Measurements from ENCODE around the gene ACLY. TPM values are rescaled to one million over a fixed set of nuclear protein-coding genes. Genes with fewer than 3 reads are reported as not detected.

Gene ACLY
- total RNA-seq, 1 donor from 2014 or later, result 161 TPM

- Mint-ChIP-seq H3K36me3 (peaks cover 9% of the 10 kb centered on the region), H3K27me3 (no peaks in the 10 kb centered on the region), H3K27ac (no peak overlapping the region), H3K9me3 (no peaks in the 10 kb centered on the region), H3K4me1 (ENCODE audit: unreplicated experiment) (peaks cover 4% of the 10 kb centered on the region), H3K4me3 (no peak overlapping the region)
- TF ChIP-seq CTCF (conservative IDR thresholded peaks at IDR 0.05), result no peak
- no peak for DNase-seq (ENCODE audit: extremely low spot score, unreplicated experiment)
Observed at GRCh38 chr17:41825175-41825845, 93.4 kb downstream of the ACLY start.

- Mint-ChIP-seq H3K36me3 (peaks cover 9% of the 10 kb centered on the region), H3K27me3 (no peaks in the 10 kb centered on the region), H3K27ac (no peak overlapping the region)
Observed at GRCh38 chr17:41824086-41824485, 94.7 kb downstream of the ACLY start.

GRCh38 chr17:41823580-41823979 lies 95.2 kb downstream of the ACLY start:
- no peaks in the 10 kb centered on the region for H3K9me3 Mint-ChIP-seq
- TF ChIP-seq CTCF (conservative IDR thresholded peaks at IDR 0.05), result no peak

More at GRCh38 chr17:41824086-41824485, 94.7 kb downstream of the ACLY start:
- Mint-ChIP-seq H3K4me3 (no peak overlapping the region), H3K4me1 (ENCODE audit: unreplicated experiment) (peaks cover 4% of the 10 kb centered on the region), H3K9me3 (no peaks in the 10 kb centered on the region)
- DNase-seq (ENCODE audit: extremely low spot score, unreplicated experiment), result no peak
- no peak for TF ChIP-seq CTCF (conservative IDR thresholded peaks at IDR 0.05)

GRCh38 chr17:41823141-41823524 lies 95.6 kb downstream of the ACLY start:
- Mint-ChIP-seq H3K9me3 (no peaks in the 10 kb centered on the region), H3K27ac (no peak overlapping the region), H3K4me1 (ENCODE audit: unreplicated experiment) (peaks cover 4% of the 10 kb centered on the region), H3K4me3 (no peak overlapping the region), H3K36me3 (peaks cover 6% of the 10 kb centered on the region), H3K27me3 (no peaks in the 10 kb centered on the region)
- no peak for DNase-seq (ENCODE audit: extremely low spot score, unreplicated experiment)
- no peak for TF ChIP-seq CTCF (conservative IDR thresholded peaks at IDR 0.05)

More at GRCh38 chr17:41823580-41823979, 95.2 kb downstream of the ACLY start:
- no peak overlapping the region for H3K27ac Mint-ChIP-seq
- H3K36me3 Mint-ChIP-seq, result peaks cover 7% of the 10 kb centered on the region
- H3K4me1 Mint-ChIP-seq (ENCODE audit: unreplicated experiment), result peaks cover 4% of the 10 kb centered on the region
- DNase-seq (ENCODE audit: extremely low spot score, unreplicated experiment), result no peak
- H3K4me3 Mint-ChIP-seq, result no peak overlapping the region
- no peaks in the 10 kb centered on the region for H3K27me3 Mint-ChIP-seq

GRCh38 chr17:41822216-41823140 lies 96.3 kb downstream of the ACLY start:
- DNase-seq (ENCODE audit: extremely low spot score, unreplicated experiment), result no peak

More at GRCh38 chr17:41822216-41823140, 96.3 kb downstream of the ACLY start:
- Mint-ChIP-seq H3K36me3 (peaks cover 6% of the 10 kb centered on the region), H3K27me3 (no peaks in the 10 kb centered on the region), H3K27ac (no peak overlapping the region), H3K9me3 (no peaks in the 10 kb centered on the region), H3K4me3 (no peak overlapping the region), H3K4me1 (ENCODE audit: unreplicated experiment) (peaks cover 4% of the 10 kb centered on the region)
- no peak for TF ChIP-seq CTCF (conservative IDR thresholded peaks at IDR 0.05)
